Calu3 (cell line): ENCODE measurements around the gene MFSD6L. TPM values are rescaled to one million over a fixed set of nuclear protein-coding genes. Genes with fewer than 3 reads are reported as not detected.

Source experiments
- BruUV-seq: library from RNA; stranded (reverse); fragments of 400-500 nt; replicated peaks from 2 replicates; lab custom pipeline; 2021; lab: Mats Ljungman, UMichigan
- CTCF ChIA-PET: fragments of 300-600 bp; sonication (Branson Sonifier 250); formaldehyde crosslinking; loops from one replicate; lab custom pipeline; 2022; ENCODE audit warnings: antibody characterized with exemption; lab: Charles Lee
- DNase-seq: peaks from one replicate; pipeline ENCODE4 v3.0.0; 2022
- H3K27ac Mint-ChIP-seq: one replicate; pipeline ENCODE4 v1.8.0; 2022; ENCODE audit warnings: mixed read lengths; ENCODE audit not compliant: unreplicated experiment
- H3K27me3 Mint-ChIP-seq: one replicate; pipeline ENCODE4 v1.8.0; 2022; ENCODE audit warnings: mixed read lengths; ENCODE audit not compliant: unreplicated experiment
- H3K36me3 Mint-ChIP-seq: one replicate; pipeline ENCODE4 v1.8.0; 2022; ENCODE audit warnings: mild to moderate bottlenecking, moderate library complexity, mixed read lengths; ENCODE audit not compliant: insufficient read depth, unreplicated experiment
- H3K4me1 Mint-ChIP-seq: one replicate; pipeline ENCODE4 v1.8.0; 2022; ENCODE audit warnings: mild to moderate bottlenecking, low read depth, mixed read lengths; ENCODE audit not compliant: unreplicated experiment
- H3K4me3 Mint-ChIP-seq: one replicate; pipeline ENCODE4 v1.8.0; 2022; ENCODE audit warnings: mild to moderate bottlenecking, low read depth, moderate library complexity, mixed read lengths; ENCODE audit not compliant: unreplicated experiment
- H3K9me3 Mint-ChIP-seq: one replicate; pipeline ENCODE4 v1.8.0; 2022; ENCODE audit warnings: low read depth, mixed read lengths; ENCODE audit not compliant: unreplicated experiment
- intact Hi-C: fragments of 100-400 bp; cut with micrococcal nuclease; formaldehyde crosslinking; loops from one replicate; pipeline ENCODE4 v1.10.0; 2022; ENCODE audit not compliant: unreplicated experiment
- total RNA-seq: library from RNA; stranded (reverse); gene quantifications from 2 replicates; pipeline ENCODE4 v1.2.3, GENCODE V29; 2022
- TF ChIP-seq, protein P1 (sequence below): fragments of 200-600 bp; IDR thresholded peaks from one replicate; pipeline ENCODE4 v1.8.0; 2022; ENCODE audit warnings: antibody characterized with exemption; ENCODE audit not compliant: unreplicated experiment

The MFSD6L gene
- total RNA-seq, 1 experiment from 2014 or later, result 0.21 TPM

DNA sequence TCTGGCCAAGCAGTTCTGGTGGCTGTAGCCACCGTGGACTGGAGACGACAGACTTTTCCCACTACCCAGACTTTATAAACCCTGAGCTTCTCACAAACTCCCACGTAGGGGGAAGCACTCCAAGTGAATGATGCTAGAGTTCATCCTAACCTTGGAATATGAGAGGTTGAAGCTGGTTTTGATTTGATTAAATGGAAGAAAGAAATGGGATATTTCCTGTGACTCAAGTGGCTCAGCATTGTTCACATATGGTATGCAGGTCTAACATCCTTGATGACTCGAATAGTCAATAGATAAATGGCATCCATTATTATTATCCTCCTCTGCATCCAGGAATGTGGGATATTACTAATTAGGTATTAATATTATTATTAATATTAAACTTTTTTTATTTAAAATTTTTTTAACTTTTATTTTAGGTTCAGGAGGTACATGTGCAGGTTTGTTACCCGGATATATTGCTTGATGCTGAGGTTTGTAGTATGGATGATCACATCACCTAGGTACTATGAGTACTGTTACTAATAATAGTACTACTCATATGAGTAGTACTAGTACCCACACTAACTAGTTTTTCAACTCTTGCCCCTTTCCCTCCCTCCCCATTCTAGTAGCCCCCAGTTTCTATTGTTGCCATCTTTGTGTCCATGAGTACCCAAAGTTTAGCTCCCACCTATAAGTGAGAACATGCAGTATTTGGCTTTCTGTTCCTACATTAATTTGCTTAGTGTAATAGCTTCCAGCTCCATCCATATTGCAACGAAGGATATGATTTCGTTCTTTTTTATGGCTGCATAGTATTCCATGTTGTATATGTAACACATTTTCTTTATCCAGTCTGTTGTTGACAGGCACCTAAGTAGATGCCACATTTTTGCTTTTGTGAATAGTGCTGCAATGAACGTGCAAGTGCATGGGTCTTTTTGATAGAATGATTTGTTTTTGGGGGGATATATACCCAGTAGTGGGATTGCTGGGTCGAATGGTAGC is 45.4 kb upstream of the MFSD6L start:
- no TSS peak for BruUV-seq
- intact Hi-C loops, result no loop called here
- Mint-ChIP-seq H3K27me3 (peaks cover 31% of the 10 kb centered on the region), H3K36me3 (no peaks in the 10 kb centered on the region), H3K27ac (no peak overlapping the region), H3K4me3 (no peak overlapping the region), H3K4me1 (no peaks in the 10 kb centered on the region), H3K9me3 (no peaks in the 10 kb centered on the region)
- TF ChIP-seq, protein P1, sequence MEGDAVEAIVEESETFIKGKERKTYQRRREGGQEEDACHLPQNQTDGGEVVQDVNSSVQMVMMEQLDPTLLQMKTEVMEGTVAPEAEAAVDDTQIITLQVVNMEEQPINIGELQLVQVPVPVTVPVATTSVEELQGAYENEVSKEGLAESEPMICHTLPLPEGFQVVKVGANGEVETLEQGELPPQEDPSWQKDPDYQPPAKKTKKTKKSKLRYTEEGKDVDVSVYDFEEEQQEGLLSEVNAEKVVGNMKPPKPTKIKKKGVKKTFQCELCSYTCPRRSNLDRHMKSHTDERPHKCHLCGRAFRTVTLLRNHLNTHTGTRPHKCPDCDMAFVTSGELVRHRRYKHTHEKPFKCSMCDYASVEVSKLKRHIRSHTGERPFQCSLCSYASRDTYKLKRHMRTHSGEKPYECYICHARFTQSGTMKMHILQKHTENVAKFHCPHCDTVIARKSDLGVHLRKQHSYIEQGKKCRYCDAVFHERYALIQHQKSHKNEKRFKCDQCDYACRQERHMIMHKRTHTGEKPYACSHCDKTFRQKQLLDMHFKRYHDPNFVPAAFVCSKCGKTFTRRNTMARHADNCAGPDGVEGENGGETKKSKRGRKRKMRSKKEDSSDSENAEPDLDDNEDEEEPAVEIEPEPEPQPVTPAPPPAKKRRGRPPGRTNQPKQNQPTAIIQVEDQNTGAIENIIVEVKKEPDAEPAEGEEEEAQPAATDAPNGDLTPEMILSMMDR, result no peak
- CTCF ChIA-PET, result interaction anchor here (0.6 kb wide), 1 partner anchor 14 kb away, joined by 5 read pairs; no protein-coding TSS in a partner anchor
- no peak for DNase-seq

DNA sequence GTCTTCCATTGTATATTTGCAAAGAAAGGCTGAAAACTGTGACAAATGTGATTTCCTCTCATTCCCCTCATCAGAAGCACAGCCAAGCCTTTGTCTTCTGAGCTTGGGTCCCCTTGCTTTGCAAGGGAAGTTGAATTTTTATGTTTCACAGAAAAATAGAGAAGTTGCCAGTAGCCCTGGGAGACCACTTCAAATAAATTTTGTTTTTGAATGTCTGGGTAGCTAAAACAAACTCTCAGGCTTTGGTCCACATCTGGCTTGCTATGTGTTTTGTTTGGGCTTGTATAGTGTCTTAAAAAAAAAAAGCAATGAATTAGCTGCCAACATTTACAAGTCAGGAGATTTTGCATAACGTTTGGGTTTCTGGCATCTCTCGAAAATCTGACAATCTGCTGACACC is 44.2 kb upstream of the MFSD6L start:
- CTCF ChIA-PET, result no interaction called here
- intact Hi-C loops, result no loop called here
- Mint-ChIP-seq H3K27me3 (peaks cover 41% of the 10 kb centered on the region), H3K27ac (no peak overlapping the region), H3K4me1 (no peaks in the 10 kb centered on the region), H3K9me3 (no peaks in the 10 kb centered on the region), H3K4me3 (no peak overlapping the region), H3K36me3 (no peaks in the 10 kb centered on the region)
- no peak for DNase-seq
- no TSS peak for BruUV-seq
- TF ChIP-seq, protein P1, result no peak

DNA sequence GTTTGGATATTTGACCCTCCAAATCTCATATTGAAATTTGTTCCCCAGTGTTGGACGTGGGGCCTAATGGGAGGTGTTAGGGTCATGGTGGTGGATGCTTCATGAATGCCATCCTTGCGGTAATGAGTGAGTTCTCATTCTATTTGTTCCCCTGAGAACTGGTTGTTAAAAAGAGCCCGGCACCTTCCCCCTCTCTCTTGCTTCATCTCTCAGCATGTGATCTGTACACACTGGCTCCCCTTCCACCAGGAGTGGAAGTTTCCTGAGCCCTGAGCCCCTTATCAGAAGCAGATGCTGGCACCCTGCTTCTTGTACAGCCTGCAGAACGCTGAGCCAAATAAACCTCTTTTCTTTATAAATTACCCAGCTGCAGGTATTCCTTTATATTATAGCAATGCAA is 42.7 kb upstream of the MFSD6L start:
- Mint-ChIP-seq H3K4me1 (peaks cover 9% of the 10 kb centered on the region), H3K4me3 (no peak overlapping the region), H3K27me3 (peaks cover 56% of the 10 kb centered on the region), H3K9me3 (peaks cover 2% of the 10 kb centered on the region), H3K27ac (no peak overlapping the region), H3K36me3 (peaks cover 3% of the 10 kb centered on the region)
- intact Hi-C loops, result no loop called here
- BruUV-seq, result no TSS peak
- CTCF ChIA-PET, result no interaction called here
- no peak for DNase-seq
- TF ChIP-seq, protein P1, result no peak

DNA sequence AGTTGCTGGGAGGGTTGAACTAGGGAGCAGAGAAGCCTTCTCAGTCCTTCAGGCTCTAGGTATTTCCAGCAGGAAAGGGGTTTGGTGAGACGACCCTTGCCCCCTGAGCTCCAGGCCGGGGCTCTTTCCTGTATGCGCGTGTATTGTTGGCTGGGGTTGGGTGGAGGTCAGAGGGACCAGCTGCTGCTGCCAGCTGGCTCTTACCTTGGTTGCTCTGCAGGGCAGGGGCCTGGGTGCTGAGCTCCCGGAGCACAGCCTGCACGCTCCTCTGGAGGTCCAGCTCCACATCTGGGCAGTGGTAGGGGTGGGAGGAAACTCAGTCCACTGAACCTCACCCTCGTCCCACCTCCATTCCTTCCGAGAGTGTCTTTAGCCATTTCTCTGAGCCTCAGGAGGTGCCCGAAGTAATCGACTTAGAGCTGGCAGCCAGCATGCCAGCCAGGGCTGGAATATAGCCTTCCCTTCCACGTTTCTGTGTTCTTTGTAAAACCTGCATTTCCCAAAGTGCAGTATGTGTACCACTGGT is 40.3 kb upstream of the MFSD6L start:
- no peak for DNase-seq
- H3K4me1 Mint-ChIP-seq, result peaks cover 10% of the 10 kb centered on the region
- BruUV-seq, result no TSS peak
- no peak overlapping the region for H3K4me3 Mint-ChIP-seq
- intact Hi-C loops, result no loop called here
- peaks cover 72% of the 10 kb centered on the region for H3K27me3 Mint-ChIP-seq
- H3K9me3 Mint-ChIP-seq, result peaks cover 2% of the 10 kb centered on the region
- H3K36me3 Mint-ChIP-seq, result peaks cover 3% of the 10 kb centered on the region
- H3K27ac Mint-ChIP-seq, result no peak overlapping the region
- CTCF ChIA-PET, result no interaction called here
- TF ChIP-seq, protein P1, result no peak
